Measurements from ENCODE around the gene SRPX.

SRPX gene

GRCh38 chrX:38127961-38128360 lies 92.7 kb downstream of the SRPX start:
- Histone ChIP-seq H3K14ac (ENCODE audit: low read length) (no peak overlapping the region), H3K4me2 (ENCODE audit: insufficient read depth, low read length, poor library complexity, severe bottlenecking) (no peak overlapping the region), H4K8ac (ENCODE audit: low read depth, low read length) (no peak overlapping the region), H4K91ac (ENCODE audit: low read depth, low read length, poor library complexity) (no peak overlapping the region), H3K36me3 (replicated peaks in 1 of 2; ENCODE audit: control insufficient read depth in 2 of 2, insufficient read depth in 2 of 2, low read length in 2 of 2) (no peaks in the 10 kb centered on the region), H3K18ac (ENCODE audit: low read length) (no peak overlapping the region), H3K23ac (ENCODE audit: low read depth, low read length, poor library complexity) (no peak overlapping the region), H3K4me3 (ENCODE audit: low read length in 2 of 2) (no peak overlapping the region), H2BK12ac (ENCODE audit: low read length) (no peak overlapping the region), H3K9me3 (replicated peaks in 1 of 2; ENCODE audit: control insufficient read depth in 2 of 2, insufficient read depth in 1 of 2, low read depth in 1 of 2, low read length in 2 of 2) (no peaks in the 10 kb centered on the region), H3K27ac (replicated peaks; ENCODE audit: low read length) (no peak overlapping the region), H2BK15ac (ENCODE audit: low read length) (no peak overlapping the region), H2AFZ (ENCODE audit: low read length) (no peak overlapping the region), H3K4me1 (ENCODE audit: control insufficient read depth in 2 of 2, insufficient read depth in 1 of 2, low read depth in 1 of 2, low read length in 2 of 2) (no peaks in the 10 kb centered on the region), H3K4ac (ENCODE audit: low read length) (no peak overlapping the region), H3K27me3 (ENCODE audit: control insufficient read depth in 3 of 3, insufficient read depth in 3 of 3, low read depth in 1 of 3, low read length in 3 of 3) (peaks cover 0 to 8% (median 0%) of the 10 kb centered on the region in 3 experiments), H2BK5ac (ENCODE audit: low read length) (no peak overlapping the region), H3K9ac (ENCODE audit: low read depth, low read length, poor library complexity) (no peak overlapping the region), H2AK5ac (ENCODE audit: low read depth, low read length) (no peak overlapping the region), H2BK120ac (ENCODE audit: low read depth, low read length) (no peak overlapping the region), H3K79me1 (ENCODE audit: low read depth, low read length) (no peaks in the 10 kb centered on the region)
- no peak for DNase-seq (ENCODE audit: low spot score)
- no CpG with 5 or more reads among the region's 1 CpG for WGBS, 2 donors (ENCODE audit: extremely low coverage in 2 of 2, insufficient read length in 2 of 2, insufficient replicate concordance in 1 of 2)

- H3K9ac ChIP-seq (ENCODE audit: low read depth, low read length, poor library complexity), result no peak overlapping the region
- peaks cover 0 to 8% (median 0%) of the 10 kb centered on the region in 3 experiments for H3K27me3 ChIP-seq (ENCODE audit: control insufficient read depth in 3 of 3, insufficient read depth in 3 of 3, low read depth in 1 of 3, low read length in 3 of 3)
- H3K4me2 ChIP-seq (ENCODE audit: insufficient read depth, low read length, poor library complexity, severe bottlenecking), result no peak overlapping the region
- no peak for DNase-seq (ENCODE audit: low spot score)
- H2AK5ac ChIP-seq (ENCODE audit: low read depth, low read length), result no peak overlapping the region
- H4K8ac ChIP-seq (ENCODE audit: low read depth, low read length), result no peak overlapping the region
- H2BK12ac ChIP-seq (ENCODE audit: low read length), result no peak overlapping the region
- H4K91ac ChIP-seq (ENCODE audit: low read depth, low read length, poor library complexity), result no peak overlapping the region
- H2AFZ ChIP-seq (ENCODE audit: low read length), result no peak overlapping the region
- no peak overlapping the region for H3K27ac ChIP-seq (replicated peaks; ENCODE audit: low read length)
- H3K18ac ChIP-seq (ENCODE audit: low read length), result no peak overlapping the region
- no peaks in the 10 kb centered on the region for H3K4me1 ChIP-seq (ENCODE audit: control insufficient read depth in 2 of 2, insufficient read depth in 1 of 2, low read depth in 1 of 2, low read length in 2 of 2)
- H3K23ac ChIP-seq (ENCODE audit: low read depth, low read length, poor library complexity), result no peak overlapping the region
- H2BK120ac ChIP-seq (ENCODE audit: low read depth, low read length), result no peak overlapping the region
- no peaks in the 10 kb centered on the region for H3K9me3 ChIP-seq (replicated peaks in 1 of 2; ENCODE audit: control insufficient read depth in 2 of 2, insufficient read depth in 1 of 2, low read depth in 1 of 2, low read length in 2 of 2)
- H2BK5ac ChIP-seq (ENCODE audit: low read length), result no peak overlapping the region
- H3K36me3 ChIP-seq (replicated peaks in 1 of 2; ENCODE audit: control insufficient read depth in 2 of 2, insufficient read depth in 2 of 2, low read length in 2 of 2), result no peaks in the 10 kb centered on the region
- H3K14ac ChIP-seq (ENCODE audit: low read length), result no peak overlapping the region
- H3K4ac ChIP-seq (ENCODE audit: low read length), result no peak overlapping the region
- no CpG with 5 or more reads among the region's 3 CpGs for WGBS, 2 donors (ENCODE audit: extremely low coverage in 2 of 2, insufficient read length in 2 of 2, insufficient replicate concordance in 1 of 2)
- H3K79me1 ChIP-seq (ENCODE audit: low read depth, low read length), result no peaks in the 10 kb centered on the region
- H2BK15ac ChIP-seq (ENCODE audit: low read length), result no peak overlapping the region
- no peak overlapping the region for H3K4me3 ChIP-seq (ENCODE audit: low read length in 2 of 2)
Measured at GRCh38 chrX:38126179-38126578, 94.5 kb downstream of the SRPX start.

DNA sequence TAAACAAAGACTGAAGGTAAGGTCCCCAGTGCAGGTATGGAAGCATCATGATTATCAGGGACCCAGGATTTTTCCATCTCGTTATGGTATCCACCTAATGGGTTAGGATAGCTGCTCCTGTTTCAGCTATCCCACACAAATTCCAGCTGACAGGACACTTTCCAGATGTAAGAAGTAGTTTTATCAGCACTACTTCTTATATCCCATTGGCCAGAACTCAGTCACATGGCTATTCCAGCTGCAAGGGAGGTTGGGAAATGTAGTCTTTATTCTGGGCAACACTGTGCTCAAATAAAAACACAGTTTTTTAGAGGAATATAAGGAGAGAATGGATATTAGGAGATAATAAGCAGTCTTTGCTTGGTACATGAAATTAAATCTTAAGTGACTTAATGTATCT lies 96.7 kb downstream of the SRPX start:
- Histone ChIP-seq H2BK5ac (ENCODE audit: low read length) (no peak overlapping the region), H3K23ac (ENCODE audit: low read depth, low read length, poor library complexity) (no peak overlapping the region), H3K79me1 (ENCODE audit: low read depth, low read length) (no peaks in the 10 kb centered on the region), H3K18ac (ENCODE audit: low read length) (no peak overlapping the region), H3K9me3 (replicated peaks in 1 of 2; ENCODE audit: control insufficient read depth in 2 of 2, insufficient read depth in 1 of 2, low read depth in 1 of 2, low read length in 2 of 2) (no peaks in the 10 kb centered on the region), H3K36me3 (replicated peaks in 1 of 2; ENCODE audit: control insufficient read depth in 2 of 2, insufficient read depth in 2 of 2, low read length in 2 of 2) (no peaks in the 10 kb centered on the region), H3K27me3 (ENCODE audit: control insufficient read depth in 3 of 3, insufficient read depth in 3 of 3, low read depth in 1 of 3, low read length in 3 of 3) (peaks cover 0 to 8% (median 0%) of the 10 kb centered on the region in 3 experiments), H2BK12ac (ENCODE audit: low read length) (no peak overlapping the region), H3K4ac (ENCODE audit: low read length) (no peak overlapping the region), H3K4me1 (ENCODE audit: control insufficient read depth in 2 of 2, insufficient read depth in 1 of 2, low read depth in 1 of 2, low read length in 2 of 2) (no peaks in the 10 kb centered on the region), H4K8ac (ENCODE audit: low read depth, low read length) (no peak overlapping the region), H3K9ac (ENCODE audit: low read depth, low read length, poor library complexity) (no peak overlapping the region), H3K14ac (ENCODE audit: low read length) (no peak overlapping the region), H2BK15ac (ENCODE audit: low read length) (no peak overlapping the region), H2AK5ac (ENCODE audit: low read depth, low read length) (no peak overlapping the region), H2AFZ (ENCODE audit: low read length) (no peak overlapping the region), H3K27ac (replicated peaks; ENCODE audit: low read length) (no peak overlapping the region), H3K4me2 (ENCODE audit: insufficient read depth, low read length, poor library complexity, severe bottlenecking) (no peak overlapping the region), H2BK120ac (ENCODE audit: low read depth, low read length) (no peak overlapping the region), H3K4me3 (ENCODE audit: low read length in 2 of 2) (no peak overlapping the region), H4K91ac (ENCODE audit: low read depth, low read length, poor library complexity) (no peak overlapping the region)
- DNase-seq (ENCODE audit: low spot score), result no peak
- WGBS, 2 donors (ENCODE audit: extremely low coverage in 2 of 2, insufficient read length in 2 of 2, insufficient replicate concordance in 1 of 2), result no CpG with 5 or more reads among the region's 1 CpG

GRCh38 chrX:38117485-38117884 lies 103.2 kb downstream of the SRPX start:
- H3K9me3 ChIP-seq (replicated peaks in 1 of 2; ENCODE audit: control insufficient read depth in 2 of 2, insufficient read depth in 1 of 2, low read depth in 1 of 2, low read length in 2 of 2), result no peaks in the 10 kb centered on the region
- H2BK15ac ChIP-seq (ENCODE audit: low read length), result no peak overlapping the region
- H4K91ac ChIP-seq (ENCODE audit: low read depth, low read length, poor library complexity), result no peak overlapping the region
- no peak overlapping the region for H3K18ac ChIP-seq (ENCODE audit: low read length)
- H3K4me3 ChIP-seq (ENCODE audit: low read length in 2 of 2), result no peak overlapping the region
- H2BK120ac ChIP-seq (ENCODE audit: low read depth, low read length), result no peak overlapping the region
- H2BK12ac ChIP-seq (ENCODE audit: low read length), result no peak overlapping the region
- H3K23ac ChIP-seq (ENCODE audit: low read depth, low read length, poor library complexity), result no peak overlapping the region
- WGBS, 2 donors (ENCODE audit: extremely low coverage in 2 of 2, insufficient read length in 2 of 2, insufficient replicate concordance in 1 of 2), result no CpG with 5 or more reads among the region's 7 CpGs
- no peak overlapping the region for H3K14ac ChIP-seq (ENCODE audit: low read length)
- H2BK5ac ChIP-seq (ENCODE audit: low read length), result no peak overlapping the region
- H3K4ac ChIP-seq (ENCODE audit: low read length), result no peak overlapping the region
- no peaks in the 10 kb centered on the region for H3K36me3 ChIP-seq (replicated peaks in 1 of 2; ENCODE audit: control insufficient read depth in 2 of 2, insufficient read depth in 2 of 2, low read length in 2 of 2)
- no peak overlapping the region for H4K8ac ChIP-seq (ENCODE audit: low read depth, low read length)
- H3K9ac ChIP-seq (ENCODE audit: low read depth, low read length, poor library complexity), result no peak overlapping the region
- no peaks in the 10 kb centered on the region for H3K27me3 ChIP-seq (ENCODE audit: control insufficient read depth in 3 of 3, insufficient read depth in 3 of 3, low read depth in 1 of 3, low read length in 3 of 3)
- no peak overlapping the region for H3K4me2 ChIP-seq (ENCODE audit: insufficient read depth, low read length, poor library complexity, severe bottlenecking)
- no peak overlapping the region for H3K27ac ChIP-seq (replicated peaks; ENCODE audit: low read length)
- no peaks in the 10 kb centered on the region for H3K4me1 ChIP-seq (ENCODE audit: control insufficient read depth in 2 of 2, insufficient read depth in 1 of 2, low read depth in 1 of 2, low read length in 2 of 2)
- DNase-seq (ENCODE audit: low spot score), result no peak
- no peak overlapping the region for H2AFZ ChIP-seq (ENCODE audit: low read length)
- H3K79me1 ChIP-seq (ENCODE audit: low read depth, low read length), result no peaks in the 10 kb centered on the region
- H2AK5ac ChIP-seq (ENCODE audit: low read depth, low read length), result no peak overlapping the region
